HG03565 (cell line): ENCODE results near the gene CACNA1A.
"Not testable (repeated sequence)": the region's sequence is repeated elsewhere in the genome, so short reads cannot be mapped to it uniquely, and the experiment has no call there.

ENCODE experiments used
- ATAC-seq: cut with Tn5 transposase; IDR thresholded peaks from one replicate; pipeline ENCODE4 v1.9.1; 2021; ENCODE audit warnings: mild to moderate bottlenecking, moderate library complexity; ENCODE audit not compliant: unreplicated experiment

Gene CACNA1A

GRCh38 chr19:13207846-13208671, 298.2 kb downstream of the CACNA1A start:
- peak; percentile 46 for ATAC-seq

- no peak for ATAC-seq
Measured at GRCh38 chr19:13207237-13207845, 298.9 kb downstream of the CACNA1A start.

GRCh38 chr19:13206587-13206986, 299.7 kb downstream of the CACNA1A start:
- ATAC-seq = no peak

GRCh38 chr19:13202112-13202511, 304.2 kb downstream of the CACNA1A start:
- not testable (repeated sequence) for ATAC-seq

GRCh38 chr19:13198634-13199033, 307.6 kb downstream of the CACNA1A start:
- no peak for ATAC-seq

GRCh38 chr19:13195678-13196077, 310.6 kb downstream of the CACNA1A start:
- ATAC-seq = no peak

- no peak for ATAC-seq
Measured at GRCh38 chr19:13190781-13191540, 315.3 kb downstream of the CACNA1A start.

GRCh38 chr19:13189600-13189999, 316.7 kb downstream of the CACNA1A start:
- ATAC-seq = no peak

GRCh38 chr19:13187419-13187818, 318.9 kb downstream of the CACNA1A start:
- ATAC-seq = no peak

- ATAC-seq = not testable (repeated sequence)
Measured at GRCh38 chr19:13186688-13187087, 319.6 kb downstream of the CACNA1A start.

- ATAC-seq = not testable (repeated sequence)
Measured at GRCh38 chr19:13185763-13186657, 320.3 kb downstream of the CACNA1A start.

GRCh38 chr19:13184926-13185325, 321.4 kb downstream of the CACNA1A start:
- not testable (repeated sequence) for ATAC-seq

GRCh38 chr19:13181747-13182388, 324.4 kb downstream of the CACNA1A start:
- ATAC-seq = no peak

- ATAC-seq = not testable (repeated sequence)
Measured at GRCh38 chr19:13178291-13178690, 328.0 kb downstream of the CACNA1A start.

- not testable (repeated sequence) for ATAC-seq
Measured at GRCh38 chr19:13177584-13177983, 328.7 kb downstream of the CACNA1A start.

GRCh38 chr19:13176345-13176744, 329.9 kb downstream of the CACNA1A start:
- ATAC-seq = no peak

GRCh38 chr19:13173139-13173737, 333.0 kb downstream of the CACNA1A start:
- ATAC-seq = no peak

GRCh38 chr19:13172346-13173138, 333.7 kb downstream of the CACNA1A start:
- ATAC-seq = no peak

GRCh38 chr19:13171146-13171545, 335.1 kb downstream of the CACNA1A start:
- ATAC-seq = no peak
